D721Med (cell line): ENCODE results near the gene EPB41L2.

ENCODE experiments used
- DNase-seq: peaks from one replicate; pipeline ENCODE4 v3.0.0; 2011; ENCODE audit warnings: low spot score; ENCODE audit not compliant: insufficient read length
- FAIRE-seq: peaks from 2 replicates; lab custom pipeline; 2011; peaks lifted over from hg19 to GRCh38; lab: Jason Lieb, UNC
- TF ChIP-seq, protein P1 (sequence below): IDR thresholded peaks from 2 replicates; pipeline ENCODE4 v1.5.1; 2012; ENCODE audit warnings: mild to moderate bottlenecking, control low read depth; ENCODE audit not compliant: insufficient read depth; ENCODE audit errors: missing control alignments

EPB41L2 gene

DNA sequence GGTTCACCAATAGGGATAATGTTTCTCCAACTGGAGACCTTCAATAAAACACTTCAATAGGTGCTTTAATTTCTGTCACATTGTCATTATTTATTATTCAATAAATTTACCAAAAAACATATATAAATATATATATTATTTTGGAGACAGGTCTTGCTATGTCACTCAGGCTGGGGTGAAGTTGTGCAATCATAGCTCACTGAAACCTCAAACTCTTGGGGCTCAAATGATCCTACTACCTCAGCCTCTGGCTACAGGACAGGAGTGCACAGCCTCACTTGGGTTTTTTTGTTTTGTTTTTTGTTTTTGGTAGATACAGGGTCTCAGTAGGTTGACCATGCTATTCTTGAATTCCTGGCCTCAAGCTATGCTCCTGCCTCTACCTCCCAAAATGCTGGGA lies 226.0 kb downstream of the EPB41L2 start:
- TF ChIP-seq, protein P1, sequence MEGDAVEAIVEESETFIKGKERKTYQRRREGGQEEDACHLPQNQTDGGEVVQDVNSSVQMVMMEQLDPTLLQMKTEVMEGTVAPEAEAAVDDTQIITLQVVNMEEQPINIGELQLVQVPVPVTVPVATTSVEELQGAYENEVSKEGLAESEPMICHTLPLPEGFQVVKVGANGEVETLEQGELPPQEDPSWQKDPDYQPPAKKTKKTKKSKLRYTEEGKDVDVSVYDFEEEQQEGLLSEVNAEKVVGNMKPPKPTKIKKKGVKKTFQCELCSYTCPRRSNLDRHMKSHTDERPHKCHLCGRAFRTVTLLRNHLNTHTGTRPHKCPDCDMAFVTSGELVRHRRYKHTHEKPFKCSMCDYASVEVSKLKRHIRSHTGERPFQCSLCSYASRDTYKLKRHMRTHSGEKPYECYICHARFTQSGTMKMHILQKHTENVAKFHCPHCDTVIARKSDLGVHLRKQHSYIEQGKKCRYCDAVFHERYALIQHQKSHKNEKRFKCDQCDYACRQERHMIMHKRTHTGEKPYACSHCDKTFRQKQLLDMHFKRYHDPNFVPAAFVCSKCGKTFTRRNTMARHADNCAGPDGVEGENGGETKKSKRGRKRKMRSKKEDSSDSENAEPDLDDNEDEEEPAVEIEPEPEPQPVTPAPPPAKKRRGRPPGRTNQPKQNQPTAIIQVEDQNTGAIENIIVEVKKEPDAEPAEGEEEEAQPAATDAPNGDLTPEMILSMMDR: no peak
- DNase-seq (no peak), FAIRE-seq (no peak)

DNA sequence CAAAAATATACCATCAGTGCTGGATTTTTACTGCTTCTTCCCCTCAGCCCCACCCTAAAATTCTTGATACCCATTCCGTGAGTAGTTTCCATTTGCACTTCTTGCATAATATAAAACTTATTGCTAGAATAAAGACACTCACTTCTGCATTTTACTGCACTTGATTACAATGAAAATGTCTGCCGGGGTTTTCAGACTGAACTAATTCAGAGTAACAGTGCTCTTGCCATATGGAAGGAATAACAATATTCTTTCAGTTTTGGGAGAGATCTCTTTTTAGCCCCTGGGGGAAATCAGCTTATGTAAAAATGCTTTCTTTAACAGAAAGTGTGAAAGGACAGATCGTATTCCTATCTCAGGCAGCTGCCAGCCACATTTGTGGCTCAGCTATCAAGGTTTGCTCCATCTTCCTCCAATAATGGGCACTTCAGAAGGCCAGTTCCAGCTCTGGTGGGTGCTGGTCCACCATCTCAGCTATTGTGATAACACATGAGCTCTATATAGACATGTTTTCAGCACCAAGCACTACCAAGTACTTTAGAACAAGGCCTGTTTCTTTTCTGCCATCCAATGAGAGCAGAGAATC lies 226.9 kb downstream of the EPB41L2 start:
- DNase-seq (no peak), FAIRE-seq (no peak)

DNA sequence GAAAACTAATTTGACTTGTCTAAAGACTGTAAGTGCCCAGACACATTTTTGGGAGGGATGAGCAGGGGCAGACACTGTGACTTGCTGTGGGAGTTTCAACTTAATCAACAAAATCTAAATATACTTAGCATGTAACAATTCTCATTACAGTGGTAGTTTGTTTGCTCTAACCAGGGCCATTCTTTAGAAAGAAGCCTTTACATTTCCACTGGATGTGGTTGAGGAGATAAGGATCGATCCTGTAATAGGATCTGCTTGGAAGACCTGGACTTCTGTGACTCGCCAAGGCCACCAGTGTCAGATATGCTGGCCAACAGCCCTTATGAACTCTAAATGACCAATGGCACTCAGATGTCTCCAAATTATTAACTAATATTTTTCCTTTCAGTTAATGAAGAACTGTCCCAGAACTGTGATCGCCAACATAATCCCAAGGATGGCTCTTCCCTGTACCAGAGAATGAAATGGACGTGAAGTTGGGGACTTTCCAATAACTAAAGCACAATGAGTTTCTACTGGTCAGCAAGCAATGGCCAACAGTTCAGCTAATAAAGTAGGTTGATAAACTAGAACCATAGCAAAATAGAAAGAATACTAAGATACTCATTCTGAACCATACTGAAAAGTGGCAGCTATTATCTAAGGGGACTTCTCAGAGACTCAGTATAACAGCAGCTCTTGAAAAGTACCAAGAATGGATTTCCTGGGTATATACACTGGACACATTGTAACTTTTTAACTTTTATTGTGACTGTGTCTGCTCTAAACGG lies 228.4 kb downstream of the EPB41L2 start:
- DNase-seq: no peak
- TF ChIP-seq, protein P1: no peak
- FAIRE-seq: no peak

More for the DNA sequence above, 226.9 kb downstream of the EPB41L2 start:
- TF ChIP-seq, protein P1: no peak

DNA sequence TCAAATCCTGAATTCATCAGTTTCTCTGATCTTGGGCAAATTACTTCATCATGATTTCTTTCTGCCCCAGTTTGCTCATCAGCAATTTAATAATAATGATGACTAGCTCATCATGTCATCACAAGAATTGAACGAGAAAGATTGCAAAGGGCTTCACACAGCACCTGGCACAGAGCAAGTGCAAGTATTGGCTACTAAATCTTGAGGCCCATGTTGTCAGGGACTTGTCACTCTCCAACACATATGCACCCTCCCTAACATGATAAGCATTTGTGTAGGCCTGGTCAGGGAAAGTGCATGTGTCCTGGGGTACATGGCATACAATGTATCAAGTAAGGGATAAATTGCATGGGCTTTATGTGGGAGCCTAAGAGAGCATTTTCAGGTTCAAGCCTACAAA lies 229.5 kb downstream of the EPB41L2 start:
- FAIRE-seq (no peak), DNase-seq (no peak)
- TF ChIP-seq, protein P1: no peak

GRCh38 chr6:130831607-130832006 lies 231.4 kb downstream of the EPB41L2 start:
- FAIRE-seq (no peak), DNase-seq (no peak)
- TF ChIP-seq, protein P1: no peak

- FAIRE-seq (no peak), DNase-seq (no peak)
- TF ChIP-seq, protein P1: no peak
Observed at GRCh38 chr6:130829333-130829910, 233.6 kb downstream of the EPB41L2 start.
